KOPT-K1 (cell line): ENCODE results near the gene PCBP3.

ENCODE experiments used
- H3K27ac ChIP-seq: fragments of 200-600 bp; sonication (generic); 2 replicates; pipeline ENCODE4 v1.5.1; 2016; ENCODE audit warnings: antibody characterized with exemption, mild to moderate bottlenecking, low read depth, low read length; ENCODE audit not compliant: poor library complexity, severe bottlenecking
- H3K36me3 ChIP-seq: fragments of 200-600 bp; sonication (generic); 2 replicates; pipeline ENCODE4 v1.5.1; 2017; ENCODE audit warnings: antibody characterized with exemption, mild to moderate bottlenecking, low read length, moderate library complexity; ENCODE audit not compliant: insufficient read depth
- H3K9me3 ChIP-seq: fragments of 200-600 bp; sonication (generic); 2 replicates; pipeline ENCODE4 v1.5.1; 2017; ENCODE audit warnings: antibody characterized with exemption, low read length, mild to moderate bottlenecking; ENCODE audit not compliant: insufficient read depth, poor library complexity, severe bottlenecking

Gene PCBP3

GRCh38 chr21:45870851-45871615 lies 227.5 kb downstream of the PCBP3 start:
- no peaks in the 10 kb centered on the region for H3K9me3 ChIP-seq
- no peaks in the 10 kb centered on the region for H3K36me3 ChIP-seq
- no peak overlapping the region for H3K27ac ChIP-seq

GRCh38 chr21:45871616-45872236 lies 228.2 kb downstream of the PCBP3 start:
- Histone ChIP-seq H3K27ac (no peak overlapping the region), H3K9me3 (no peaks in the 10 kb centered on the region), H3K36me3 (no peaks in the 10 kb centered on the region)

GRCh38 chr21:45872471-45872870 lies 228.9 kb downstream of the PCBP3 start:
- no peak overlapping the region for H3K27ac ChIP-seq
- no peaks in the 10 kb centered on the region for H3K36me3 ChIP-seq
- H3K9me3 ChIP-seq: no peaks in the 10 kb centered on the region

- Histone ChIP-seq H3K36me3 (no peaks in the 10 kb centered on the region), H3K9me3 (no peaks in the 10 kb centered on the region), H3K27ac (no peak overlapping the region)
Measured at GRCh38 chr21:45872902-45873301, 229.4 kb downstream of the PCBP3 start.

- Histone ChIP-seq H3K27ac (no peak overlapping the region), H3K36me3 (no peaks in the 10 kb centered on the region), H3K9me3 (no peaks in the 10 kb centered on the region)
Measured at GRCh38 chr21:45873418-45873817, 229.9 kb downstream of the PCBP3 start.

- H3K36me3 ChIP-seq: no peaks in the 10 kb centered on the region
- H3K9me3 ChIP-seq: no peaks in the 10 kb centered on the region
- H3K27ac ChIP-seq: no peak overlapping the region
Measured at GRCh38 chr21:45873866-45874265, 230.3 kb downstream of the PCBP3 start.

GRCh38 chr21:45874716-45875415 lies 231.3 kb downstream of the PCBP3 start:
- Histone ChIP-seq H3K9me3 (no peaks in the 10 kb centered on the region), H3K27ac (no peak overlapping the region), H3K36me3 (no peaks in the 10 kb centered on the region)

GRCh38 chr21:45875416-45875760 lies 231.9 kb downstream of the PCBP3 start:
- Histone ChIP-seq H3K27ac (no peak overlapping the region), H3K9me3 (no peaks in the 10 kb centered on the region), H3K36me3 (no peaks in the 10 kb centered on the region)

GRCh38 chr21:45875881-45876280 lies 232.4 kb downstream of the PCBP3 start:
- Histone ChIP-seq H3K9me3 (no peaks in the 10 kb centered on the region), H3K27ac (no peak overlapping the region)

GRCh38 chr21:45876381-45877170 lies 233.1 kb downstream of the PCBP3 start:
- Histone ChIP-seq H3K27ac (no peak overlapping the region), H3K36me3 (no peaks in the 10 kb centered on the region), H3K9me3 (no peaks in the 10 kb centered on the region)

More at GRCh38 chr21:45875881-45876280, 232.4 kb downstream of the PCBP3 start:
- H3K36me3 ChIP-seq: no peaks in the 10 kb centered on the region

GRCh38 chr21:45877171-45877438 lies 233.6 kb downstream of the PCBP3 start:
- H3K27ac ChIP-seq: no peak overlapping the region
- no peaks in the 10 kb centered on the region for H3K36me3 ChIP-seq
- no peaks in the 10 kb centered on the region for H3K9me3 ChIP-seq

GRCh38 chr21:45877821-45878469 lies 234.4 kb downstream of the PCBP3 start:
- Histone ChIP-seq H3K36me3 (no peaks in the 10 kb centered on the region), H3K9me3 (no peaks in the 10 kb centered on the region), H3K27ac (no peak overlapping the region)

GRCh38 chr21:45880097-45881068 lies 236.9 kb downstream of the PCBP3 start:
- no peaks in the 10 kb centered on the region for H3K36me3 ChIP-seq
- no peaks in the 10 kb centered on the region for H3K9me3 ChIP-seq
- H3K27ac ChIP-seq: no peak overlapping the region

- Histone ChIP-seq H3K9me3 (no peaks in the 10 kb centered on the region), H3K27ac (no peak overlapping the region), H3K36me3 (no peaks in the 10 kb centered on the region)
Measured at GRCh38 chr21:45882645-45883044, 239.1 kb downstream of the PCBP3 start.
